ENCODE data around the gene CSNK2A1. TPM values are rescaled to one million over a fixed set of nuclear protein-coding genes. Genes with fewer than 3 reads are reported as not detected.

Gene CSNK2A1
- polyA plus RNA-seq, 1 donor from 2014 or later, result 255 TPM

GRCh38 chr20:588476-588875 lies 44.9 kb upstream of the CSNK2A1 start:
- no peaks in the 10 kb centered on the region for H3F3A ChIP-seq (ENCODE audit: insufficient read depth, low read length, poor library complexity, severe bottlenecking)
- H3K4me3 ChIP-seq (ENCODE audit: low read length), result no peak overlapping the region
- H3K27ac ChIP-seq (ENCODE audit: low read length), result no peak overlapping the region
- TF ChIP-seq EZH2 (IDR thresholded peaks at IDR 0.05; ENCODE audit: borderline replicate concordance, insufficient read depth, low read length, poor library complexity, severe bottlenecking) (no peak), TAF1 (IDR thresholded peaks at IDR 0.05; ENCODE audit: low read depth) (no peak), SMC3 (conservative IDR thresholded peaks at IDR 0.05; ENCODE audit: poor library complexity) (no peak)
- H3K9ac ChIP-seq (ENCODE audit: low read length), result no peak overlapping the region
- H3K79me2 ChIP-seq (replicated peaks; ENCODE audit: insufficient read depth, low read length), result no peaks in the 10 kb centered on the region
- no peaks in the 10 kb centered on the region for H4K20me1 ChIP-seq (ENCODE audit: insufficient read depth)
- no peaks in the 10 kb centered on the region for H3K36me3 ChIP-seq (ENCODE audit: insufficient read depth, low read length)
- no peak overlapping the region for H3K4me2 ChIP-seq (ENCODE audit: low read length)
- no peaks in the 10 kb centered on the region for H3K27me3 ChIP-seq (ENCODE audit: insufficient read depth, low read depth, low read length)
- H2AFZ ChIP-seq (ENCODE audit: low read depth, low read length), result no peak overlapping the region
- H3K9me2 ChIP-seq (ENCODE audit: insufficient read depth, low read length), result no peaks in the 10 kb centered on the region
- no peaks in the 10 kb centered on the region for H3K9me3 ChIP-seq (ENCODE audit: low read length)

GRCh38 chr20:584971-585301 lies 41.3 kb upstream of the CSNK2A1 start:
- no peak overlapping the region for H3K9ac ChIP-seq (ENCODE audit: low read length)
- no peaks in the 10 kb centered on the region for H3K27me3 ChIP-seq (ENCODE audit: insufficient read depth, low read depth, low read length)
- H3K27ac ChIP-seq (ENCODE audit: low read length), result no peak overlapping the region
- H3F3A ChIP-seq (ENCODE audit: insufficient read depth, low read length, poor library complexity, severe bottlenecking), result no peaks in the 10 kb centered on the region
- no peaks in the 10 kb centered on the region for H3K79me2 ChIP-seq (replicated peaks; ENCODE audit: insufficient read depth, low read length)
- H3K36me3 ChIP-seq (ENCODE audit: insufficient read depth, low read length), result no peaks in the 10 kb centered on the region
- H4K20me1 ChIP-seq (ENCODE audit: insufficient read depth), result no peaks in the 10 kb centered on the region
- no peak overlapping the region for H2AFZ ChIP-seq (ENCODE audit: low read depth, low read length)
- H3K4me2 ChIP-seq (ENCODE audit: low read length), result no peak overlapping the region
- H3K4me3 ChIP-seq (ENCODE audit: low read length), result no peak overlapping the region
- H3K9me3 ChIP-seq (ENCODE audit: low read length), result no peaks in the 10 kb centered on the region
- TF ChIP-seq CTCF (IDR thresholded peaks at IDR 0.05; ENCODE audit: poor library complexity, severe bottlenecking) (no peak), EZH2 (IDR thresholded peaks at IDR 0.05; ENCODE audit: borderline replicate concordance, insufficient read depth, low read length, poor library complexity, severe bottlenecking) (no peak), EP300 (conservative IDR thresholded peaks at IDR 0.05; ENCODE audit: poor library complexity, severe bottlenecking) (no peak), TAF1 (IDR thresholded peaks at IDR 0.05; ENCODE audit: low read depth) (no peak), REST (IDR thresholded peaks at IDR 0.05; ENCODE audit: borderline replicate concordance) (no peak), POLR2AphosphoS5 (IDR thresholded peaks at IDR 0.05) (no peak), MXI1 (conservative IDR thresholded peaks at IDR 0.05; ENCODE audit: poor library complexity, severe bottlenecking) (no peak), RAD21 (conservative IDR thresholded peaks at IDR 0.05) (no peak), SMC3 (conservative IDR thresholded peaks at IDR 0.05; ENCODE audit: poor library complexity) (no peak)
- H3K9me2 ChIP-seq (ENCODE audit: insufficient read depth, low read length), result no peaks in the 10 kb centered on the region
